Hindlimb muscle (tissue), 1 donor: ENCODE results near the gene CD63. TPM values are rescaled to one million over a fixed set of nuclear protein-coding genes. Genes with fewer than 3 reads are reported as not detected.

Source experiments
- DNase-seq: peaks from one replicate; pipeline ENCODE4 v3.0.0-alpha.2; 2013
- polyA plus RNA-seq: library from polyadenylated mRNA; unstranded; fragments of 120-200 nt; gene quantifications from one replicate; pipeline ENCODE4 v1.2.1, GENCODE V29; 2013; ENCODE audit not compliant: insufficient read length

Gene CD63
- polyA plus RNA-seq, 1 donor: 781 TPM

DNA sequence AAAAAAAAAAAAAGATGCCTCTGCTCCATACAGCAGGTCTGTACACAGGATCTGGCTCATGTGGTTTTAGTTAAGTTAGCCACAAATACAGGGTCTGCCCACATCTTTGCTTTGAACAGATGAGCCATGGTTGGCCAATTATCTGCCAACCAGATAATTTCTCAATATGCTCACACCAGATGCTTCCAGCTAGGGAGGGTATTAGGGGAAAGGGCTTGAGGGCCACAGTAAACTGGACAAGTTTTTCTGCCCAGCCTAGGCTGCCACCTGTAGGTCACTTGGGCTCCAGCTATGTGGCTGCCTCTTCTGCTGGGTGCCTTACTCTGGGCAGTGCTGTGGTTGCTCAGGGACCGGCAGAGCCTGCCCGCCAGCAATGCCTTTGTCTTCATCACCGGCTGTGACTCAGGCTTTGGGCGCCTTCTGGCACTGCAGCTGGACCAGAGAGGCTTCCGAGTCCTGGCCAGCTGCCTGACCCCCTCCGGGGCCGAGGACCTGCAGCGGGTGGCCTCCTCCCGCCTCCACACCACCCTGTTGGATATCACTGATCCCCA, 7.8 kb downstream of the CD63 start:
- no peak for DNase-seq

DNA sequence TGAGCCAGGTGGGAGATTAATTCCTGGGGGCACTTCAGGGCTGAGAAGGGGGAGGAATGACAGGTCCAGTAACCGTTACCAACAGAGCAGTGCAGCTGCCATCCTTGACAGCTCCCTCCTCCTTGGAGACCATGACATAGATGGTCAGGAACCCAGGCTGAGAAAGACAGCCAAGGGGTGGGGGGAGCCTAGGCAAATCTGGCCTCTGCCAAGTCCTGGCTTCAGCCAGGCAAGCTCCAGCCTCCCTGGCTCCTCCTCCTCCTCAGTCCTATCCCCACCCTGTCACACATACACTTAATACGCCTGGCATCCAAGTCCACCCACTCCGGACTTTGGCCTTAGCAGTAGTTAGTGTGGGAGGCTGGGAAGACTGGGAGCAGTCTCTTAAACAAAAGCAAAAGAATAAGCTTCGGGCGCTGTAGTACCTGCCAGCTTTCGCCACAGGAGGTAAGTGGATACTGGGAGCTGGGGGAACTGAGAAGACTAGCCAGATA, 8.7 kb downstream of the CD63 start, which contains the start of gene RDH5:
TSS of gene RDH5 (plus strand) at position 323 of the 494 bp plus-strand sequence. CDS start 792 bp downstream, outside the sequence.
- DNase-seq: no peak

DNA sequence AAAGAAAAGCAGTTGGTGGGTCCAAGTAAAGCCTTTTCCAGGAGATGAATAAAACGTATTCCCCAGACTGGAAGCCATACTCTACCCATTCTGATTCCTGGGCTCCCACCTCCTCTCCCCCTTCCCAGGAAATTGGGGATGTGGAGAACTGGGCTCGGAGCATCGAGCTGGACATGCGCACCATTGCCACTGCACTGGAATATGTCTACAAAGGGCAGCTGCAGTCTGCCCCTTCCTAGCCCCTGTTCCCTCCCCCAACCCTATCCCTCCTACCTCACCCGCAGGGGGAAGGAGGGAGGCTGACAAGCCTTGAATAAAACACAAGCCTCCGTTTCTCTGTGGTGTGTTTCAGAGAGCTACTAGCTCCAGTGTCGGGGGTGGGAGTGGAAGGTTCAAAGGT, 9.4 kb downstream of the CD63 start:
- DNase-seq: no peak

DNA sequence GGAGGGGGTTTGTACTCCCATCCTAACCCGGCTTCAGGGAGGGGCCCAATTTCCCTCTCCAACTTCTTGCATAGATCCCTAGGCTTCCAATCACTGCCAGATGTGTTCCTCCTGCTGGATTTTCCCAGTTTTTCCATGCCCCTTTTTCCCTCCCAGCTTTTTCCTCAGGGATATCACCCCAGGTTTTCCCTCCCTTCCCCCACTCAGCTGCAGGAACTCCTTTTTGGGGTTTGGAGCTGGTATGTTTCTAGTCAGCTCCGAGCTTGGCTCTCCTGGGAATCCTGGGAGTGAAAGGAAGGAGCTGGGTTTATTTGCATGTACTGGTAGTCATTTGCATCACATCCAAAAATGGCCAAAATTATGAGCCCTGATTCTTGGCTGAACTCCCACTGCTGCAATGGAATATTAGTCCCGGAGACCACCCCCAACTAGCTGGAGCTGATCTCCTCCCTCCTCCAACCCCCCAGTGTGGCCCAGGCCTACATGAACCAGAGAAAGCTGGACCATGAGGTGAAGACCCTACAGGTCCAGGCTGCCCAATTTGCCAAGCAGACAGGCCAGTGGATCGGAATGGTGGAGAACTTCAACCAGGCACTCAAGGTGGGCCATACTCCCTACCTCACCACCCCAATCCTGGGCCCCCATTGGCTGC, 10.1 kb downstream of the CD63 start:
- no peak for DNase-seq

DNA sequence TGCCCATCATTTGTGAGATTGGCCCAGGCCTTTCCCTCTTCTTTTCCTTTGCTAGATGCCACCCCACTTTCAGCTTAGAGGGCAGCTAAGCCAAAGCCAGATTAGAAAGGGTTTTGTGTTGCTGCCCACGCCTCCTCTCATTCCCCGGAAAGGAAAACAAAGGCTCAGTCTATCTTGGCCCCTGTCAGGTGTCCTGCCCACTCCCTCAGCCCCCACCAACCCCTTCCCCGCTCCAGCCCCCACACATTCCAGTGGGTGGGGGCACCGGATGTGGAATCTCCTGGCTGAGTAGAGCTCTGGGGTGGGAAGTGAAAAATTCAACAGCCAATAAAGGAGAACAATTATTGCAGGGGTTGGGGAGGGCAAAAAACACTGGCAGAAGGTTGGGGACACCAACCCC, 10.8 kb downstream of the CD63 start:
- no peak for DNase-seq

DNA sequence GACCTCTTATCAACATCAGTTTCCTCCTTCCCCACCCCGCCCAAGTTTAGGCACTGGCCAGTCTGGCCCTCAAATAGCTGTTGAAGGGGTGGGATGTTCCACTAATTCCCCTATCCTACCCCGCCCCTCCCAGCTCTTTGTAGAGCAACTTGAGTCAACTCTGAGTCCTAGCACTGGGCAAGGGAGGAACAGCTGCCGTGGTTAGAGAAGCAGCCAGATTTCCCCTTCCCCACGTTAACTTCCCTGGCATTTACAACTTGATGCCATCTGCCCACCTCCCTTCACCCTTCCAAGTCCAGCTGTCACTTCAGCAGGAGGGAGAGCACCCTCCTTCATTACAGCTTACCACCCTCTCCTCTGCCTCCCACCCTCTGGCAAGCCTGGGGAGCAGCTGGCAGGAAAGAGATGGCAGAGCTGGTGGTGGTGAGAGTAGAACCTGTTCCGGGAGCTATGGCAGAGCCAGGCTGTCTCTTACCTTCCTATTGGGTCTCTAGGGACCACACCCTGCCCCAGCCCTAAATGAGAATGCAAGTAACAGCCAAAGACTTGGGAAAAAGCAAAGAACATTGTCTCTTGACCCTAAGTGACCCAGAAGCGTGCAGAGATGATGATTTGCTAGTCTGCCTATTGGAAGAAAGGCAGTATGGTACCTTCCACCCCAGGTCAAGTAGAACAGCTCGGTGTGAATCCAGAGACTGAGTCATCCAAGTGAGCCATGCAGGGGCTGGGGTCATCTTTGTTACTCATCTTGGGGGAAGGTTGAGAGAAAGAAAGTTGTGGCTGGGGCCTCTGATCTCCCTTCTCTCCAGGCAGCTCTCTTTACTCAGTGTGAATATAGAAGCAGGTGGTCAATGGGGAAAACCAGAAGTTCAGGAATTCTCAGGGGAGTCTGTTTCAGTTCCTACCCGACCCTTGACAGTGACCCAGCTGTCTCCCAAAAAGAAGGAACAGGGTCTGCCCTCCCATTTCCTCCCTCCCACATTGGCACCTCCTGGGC, 11.5 kb downstream of the CD63 start:
- DNase-seq: no peak

DNA sequence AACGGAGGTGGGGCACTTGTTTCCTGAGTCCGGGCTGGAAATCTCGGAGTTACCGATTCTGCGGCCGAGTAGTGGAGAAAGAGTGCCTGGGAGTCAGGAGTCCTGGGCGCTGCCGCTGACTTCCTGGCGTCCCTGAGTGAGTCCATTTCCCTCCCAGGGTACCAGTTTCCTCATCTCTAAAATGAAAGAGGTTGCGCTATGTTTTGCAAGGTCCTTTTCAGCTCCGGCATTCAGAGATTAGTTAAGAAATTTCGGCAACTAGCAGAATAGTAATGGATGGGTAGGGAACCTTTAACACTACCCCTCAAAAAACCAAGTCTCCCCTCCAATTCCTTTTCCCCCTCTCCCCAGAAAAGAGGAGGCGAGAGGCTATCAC, 12.2 kb downstream of the CD63 start:
- no peak for DNase-seq

DNA sequence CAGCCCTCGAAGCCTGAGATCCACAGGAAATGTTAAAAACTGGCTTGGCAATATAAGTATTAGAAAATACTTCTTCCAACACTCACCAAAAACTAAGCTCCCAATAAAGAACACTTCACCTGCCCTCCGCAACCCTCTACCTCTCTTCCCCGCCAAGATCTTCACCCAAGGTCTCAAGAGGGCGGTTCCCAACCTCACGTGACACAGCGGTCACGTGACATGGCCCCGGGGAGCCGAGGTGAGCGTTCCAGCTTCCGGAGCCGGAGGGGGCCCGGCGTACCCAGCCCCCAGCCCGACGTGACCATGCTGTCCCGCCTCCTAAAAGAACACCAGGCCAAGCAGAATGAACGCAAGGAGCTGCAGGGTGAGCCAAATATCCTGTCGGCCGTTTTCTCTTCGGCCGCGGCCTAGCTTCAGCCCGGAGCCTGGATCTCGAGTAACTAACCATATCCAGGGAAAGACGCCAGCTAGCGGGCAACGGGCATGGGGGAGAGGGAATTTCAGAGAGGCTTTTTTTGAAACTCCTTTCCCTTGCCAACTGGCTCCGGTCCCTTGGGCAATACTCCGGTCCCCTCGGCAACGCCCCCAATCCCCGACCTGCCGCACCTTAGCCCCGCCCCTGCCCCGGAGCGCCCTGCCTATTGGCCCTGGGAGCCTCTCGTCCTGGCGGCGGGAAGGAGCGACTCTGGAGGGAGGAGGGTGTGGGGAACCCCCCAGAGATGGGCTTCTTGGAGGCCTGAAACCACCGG, 12.8 kb downstream of the CD63 start, which contains the start of gene BLOC1S1:
TSS of gene BLOC1S1 (plus strand) at position 214 of the 749 bp plus-strand sequence. CDS start at position 220, 6 bp downstream.
- peak; percentile 98 for DNase-seq

DNA sequence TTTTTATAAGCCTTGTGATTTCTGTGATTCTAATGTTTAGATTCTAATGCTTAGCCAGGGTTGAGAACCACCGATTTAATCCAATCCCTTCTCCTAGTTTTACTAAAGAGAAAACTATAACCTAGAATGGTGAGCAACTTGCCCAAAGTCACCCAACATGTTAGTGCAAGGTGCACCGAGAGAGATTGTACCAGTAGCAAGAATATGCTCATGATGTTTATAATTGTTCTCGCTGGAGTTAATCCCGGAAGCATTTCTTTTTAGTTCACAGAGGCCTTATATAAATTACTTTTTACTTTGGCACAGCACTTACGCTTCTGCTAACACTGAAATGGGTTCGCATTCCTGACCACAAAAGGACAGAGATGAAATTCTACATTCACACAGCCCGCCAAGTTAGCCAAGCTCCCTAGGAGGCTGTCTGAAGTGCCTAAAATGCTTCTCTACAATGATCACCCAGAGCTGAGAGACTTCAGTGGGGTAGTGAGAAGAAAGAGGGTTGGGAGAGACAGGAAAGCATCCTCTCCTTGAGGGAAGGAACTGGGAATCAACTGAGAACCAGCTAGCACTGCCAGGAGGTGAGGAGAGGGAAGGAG, 13.5 kb downstream of the CD63 start:
- DNase-seq: no peak

DNA sequence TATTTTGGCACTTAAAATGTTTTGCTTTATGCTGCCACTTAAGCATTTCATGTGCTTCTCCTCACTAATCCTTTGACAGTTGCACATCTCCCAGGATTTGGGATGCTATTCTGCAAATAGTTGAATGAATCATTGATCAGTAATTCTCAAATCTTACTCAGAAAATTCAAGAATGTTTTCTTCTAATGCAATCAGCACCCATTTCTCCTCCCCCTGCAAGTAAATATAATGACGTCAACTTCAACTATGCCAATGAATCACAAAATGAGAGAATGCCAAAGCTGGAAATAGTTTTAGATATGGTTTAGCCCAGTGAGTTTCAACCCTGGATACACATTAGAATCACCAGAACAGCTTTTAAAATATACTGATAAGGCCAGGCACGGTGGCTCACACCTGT, 15.1 kb downstream of the CD63 start:
- DNase-seq: no peak

DNA sequence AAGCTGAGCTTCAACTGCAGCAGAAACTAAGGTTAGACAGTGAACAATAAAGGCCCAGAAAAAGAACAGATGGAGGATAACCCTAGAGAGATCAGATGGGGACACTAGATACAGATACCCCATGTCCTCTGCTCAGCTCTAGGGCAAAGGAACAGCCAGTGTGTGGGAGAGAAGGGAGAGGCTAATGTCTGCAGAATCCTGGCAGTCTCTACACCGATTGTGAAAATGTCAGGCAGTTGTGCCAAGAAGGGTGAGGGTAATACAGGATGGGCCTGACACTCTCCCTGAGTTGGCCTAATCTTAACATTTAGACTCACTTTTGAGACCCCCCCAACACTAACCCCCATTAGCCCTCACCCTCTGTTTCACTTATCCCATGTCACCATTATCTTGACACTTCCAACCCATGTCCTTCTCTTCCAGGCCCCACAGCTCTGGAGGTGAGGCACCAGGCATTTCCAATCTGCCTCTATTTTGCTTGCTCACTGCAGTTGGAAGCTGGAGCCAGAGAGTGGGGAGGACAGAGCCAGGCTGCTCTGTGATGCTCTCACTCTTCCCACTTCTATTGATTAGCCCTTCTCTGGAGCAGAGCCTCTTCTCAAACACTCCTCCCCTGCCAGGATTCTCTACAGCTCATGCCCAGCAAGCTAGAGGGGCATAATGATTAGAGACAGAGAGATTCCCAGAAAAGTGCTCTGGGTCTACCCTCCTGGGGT, 16.0 kb downstream of the CD63 start:
- DNase-seq: no peak

DNA sequence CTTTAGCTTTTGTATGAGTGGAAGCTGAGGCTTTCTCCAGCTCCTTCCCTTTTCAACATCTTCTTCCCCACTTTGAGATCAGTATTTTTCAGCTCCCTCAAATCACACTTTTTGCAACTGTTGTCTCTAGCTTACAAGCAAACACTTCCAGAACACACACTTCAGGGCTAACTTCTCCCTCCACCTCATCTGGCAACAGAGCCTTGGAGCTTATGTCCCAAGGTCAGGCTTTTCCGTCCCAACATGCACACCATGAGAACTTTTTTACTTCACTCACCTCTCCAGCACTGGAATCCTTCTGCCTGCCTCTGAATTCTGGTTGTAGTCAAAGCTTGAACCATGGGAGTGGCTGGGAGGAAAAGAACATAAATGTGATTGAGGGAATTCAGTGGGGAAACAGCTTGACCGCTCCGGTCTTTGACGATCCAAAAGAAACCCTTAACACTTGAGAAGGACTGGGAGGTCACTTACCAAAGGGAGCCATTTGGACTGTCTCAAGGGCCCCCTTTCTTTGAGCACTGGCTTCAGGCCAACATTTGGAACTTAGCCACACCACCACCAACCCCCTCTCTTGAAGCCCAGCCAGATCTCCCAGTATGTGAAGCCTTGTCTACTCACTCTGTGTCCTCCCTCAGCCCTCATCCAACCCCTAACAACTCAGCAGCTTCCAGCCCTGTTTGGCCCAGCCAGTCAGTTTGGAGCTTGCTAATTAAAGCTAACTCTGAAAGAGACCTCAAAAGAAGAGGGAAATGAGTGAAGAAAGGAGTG, 16.8 kb downstream of the CD63 start:
- no peak for DNase-seq

DNA sequence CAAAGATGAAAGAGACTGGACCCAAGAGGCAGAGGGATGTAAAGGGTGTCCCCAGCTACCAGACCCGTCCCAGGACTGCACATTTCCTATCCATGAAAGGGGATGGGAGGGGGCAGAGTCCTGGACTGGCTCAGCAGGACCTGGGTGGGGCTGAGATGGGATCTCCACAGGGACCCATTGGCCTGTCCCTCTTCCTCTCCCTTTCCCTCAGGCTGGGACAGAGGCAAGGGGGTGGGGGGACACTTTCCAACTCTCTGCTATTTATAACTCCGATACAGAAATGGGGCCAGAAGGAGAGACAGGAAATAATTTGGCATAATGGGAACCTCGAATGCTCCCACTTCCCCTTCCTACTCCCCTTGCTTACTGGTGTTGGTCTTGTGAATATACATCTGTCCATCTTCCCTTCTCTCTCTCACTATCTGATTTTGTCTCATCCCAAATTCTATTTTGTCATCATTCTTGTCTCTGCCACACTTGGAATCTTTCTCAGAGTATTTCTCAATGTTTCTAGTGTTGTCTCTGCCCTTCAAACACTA, 20.0 kb downstream of the CD63 start:
- DNase-seq: no peak

DNA sequence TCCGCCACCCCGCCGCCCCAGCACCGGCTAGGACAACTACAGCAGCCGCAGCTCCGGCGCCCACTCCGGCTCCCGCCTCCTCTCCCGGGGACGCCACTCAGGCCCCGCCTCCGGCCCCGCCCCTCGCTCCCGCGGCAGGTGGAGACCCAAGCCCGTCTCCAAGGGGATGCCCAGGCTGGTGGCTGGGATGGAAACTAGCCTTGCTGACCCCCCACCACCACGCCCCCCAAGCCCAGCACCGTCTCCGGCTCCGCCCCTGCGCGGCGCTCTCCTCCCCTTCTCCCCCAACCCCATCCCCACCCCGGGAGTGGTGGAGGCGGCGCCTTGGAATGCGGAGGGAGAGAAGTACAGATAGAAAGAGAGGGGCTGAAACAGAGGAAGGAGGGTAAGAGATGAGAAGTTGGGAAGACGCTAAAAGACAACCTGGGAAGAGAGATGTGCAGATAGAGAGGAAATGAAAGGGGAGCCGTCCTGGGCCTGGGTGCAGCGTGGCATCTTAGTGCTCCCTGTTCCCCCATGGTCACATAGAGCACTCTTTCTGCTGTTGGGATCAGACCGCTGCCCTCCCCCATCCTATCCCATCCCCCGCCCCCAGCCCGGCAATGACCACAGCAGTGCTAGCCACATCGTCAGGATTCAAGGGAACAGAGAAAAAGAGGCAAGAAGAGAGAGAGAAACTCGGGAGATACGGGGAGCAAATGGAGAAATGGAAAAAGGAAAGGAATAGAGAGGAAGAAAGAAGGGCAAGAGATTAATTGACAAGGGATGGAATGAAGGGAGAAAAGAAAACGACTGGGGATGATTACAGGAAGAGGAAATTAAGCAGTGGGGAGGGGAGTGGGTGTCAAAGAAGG, 20.7 kb downstream of the CD63 start, which contains the start of gene ITGA7:
TSS of gene ITGA7 (minus strand) at position 64 of the 854 bp plus-strand sequence. CDS start 222 bp downstream, outside the sequence.
- no peak for DNase-seq

DNA sequence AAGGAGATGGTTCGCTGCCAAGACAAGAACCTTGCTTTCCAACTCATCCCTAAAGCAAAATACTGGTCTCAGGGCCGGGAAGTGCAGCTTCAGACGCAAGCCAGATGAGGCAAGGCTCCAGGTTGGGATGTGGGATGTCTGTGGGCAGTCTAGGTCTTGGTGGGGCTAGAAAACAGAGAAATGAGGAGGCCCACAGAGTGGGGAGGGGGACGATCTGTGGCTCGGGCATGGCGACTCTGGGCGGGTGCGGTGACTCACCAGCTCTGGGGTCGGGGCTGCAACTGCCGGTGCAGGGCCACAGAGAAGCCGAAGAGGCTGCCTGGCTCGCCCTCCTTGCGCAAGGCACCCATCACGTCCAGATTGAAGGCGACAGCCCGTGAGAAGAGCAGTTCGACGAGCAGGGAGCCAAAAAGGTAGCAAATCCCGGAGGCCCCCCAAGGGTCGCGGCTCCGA, 21.6 kb downstream of the CD63 start:
- DNase-seq: no peak

DNA sequence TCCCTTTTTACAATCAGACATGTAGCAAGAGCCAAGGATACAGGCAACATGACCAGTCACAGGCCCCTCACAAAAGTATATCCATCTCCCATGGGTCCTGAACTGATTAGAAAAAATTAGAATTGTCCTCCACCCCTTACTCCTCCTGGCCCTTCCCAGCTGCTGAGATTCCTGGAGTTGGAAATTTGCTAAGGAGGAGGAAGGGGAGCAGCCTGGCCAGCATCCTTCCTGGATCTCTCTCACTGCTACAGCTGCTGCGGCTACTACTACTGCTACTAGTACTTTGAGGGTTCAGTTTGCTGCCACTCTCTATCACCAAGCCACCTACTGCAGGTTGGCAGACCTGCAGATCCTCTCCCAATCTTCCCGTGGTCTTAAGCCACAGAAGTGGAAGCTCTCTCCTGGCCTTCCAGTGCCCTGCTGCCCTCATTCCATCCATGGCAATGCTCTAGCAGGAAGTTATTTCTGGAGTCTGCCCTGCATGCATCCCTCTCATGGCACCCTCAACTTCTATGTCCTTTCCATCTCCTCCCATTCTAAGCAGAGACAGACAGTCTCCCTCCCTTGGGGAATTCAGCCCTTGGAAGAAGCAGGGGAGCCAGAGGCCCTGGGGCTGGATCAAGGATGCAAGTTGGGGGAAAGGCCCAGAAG, 22.1 kb downstream of the CD63 start:
- no peak for DNase-seq

DNA sequence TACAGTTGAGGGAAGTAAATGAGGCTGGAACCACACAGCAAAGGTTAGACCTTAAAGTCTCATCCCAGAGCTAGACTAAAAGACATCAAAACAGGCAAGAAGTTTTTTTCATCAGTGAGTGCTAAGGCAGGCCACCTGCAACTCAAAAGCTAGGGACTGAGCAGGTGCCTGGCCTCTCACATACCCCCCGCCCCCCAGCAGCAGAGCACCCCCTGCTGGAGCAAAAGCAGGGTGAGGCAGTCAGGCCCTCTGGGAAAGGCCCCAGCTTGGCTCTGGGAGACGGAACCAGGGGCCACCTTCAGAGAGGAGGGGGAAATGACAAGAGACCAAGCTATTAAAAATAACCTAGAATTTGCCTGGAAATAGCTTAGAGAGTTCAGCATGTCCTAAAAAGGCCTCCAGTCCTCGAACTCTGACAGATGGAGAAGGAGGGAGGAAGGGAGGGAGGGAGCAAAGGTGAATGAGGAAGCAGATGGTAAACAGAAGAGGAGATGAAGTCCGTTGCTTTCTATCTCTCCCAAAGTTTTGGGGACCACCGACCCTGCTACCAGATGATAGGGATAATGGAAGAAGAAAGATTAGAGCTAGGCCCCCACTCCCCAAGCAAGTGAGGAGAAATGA, 22.9 kb downstream of the CD63 start:
- DNase-seq: no peak
